IPS-15b (cell line): ENCODE results near the gene SMARCA2.

Source experiments
- H3K27me3 ChIP-seq: one replicate; pipeline ENCODE4 v1.6.1; 2013; ENCODE audit warnings: low read length; ENCODE audit not compliant: control insufficient read depth, insufficient read depth
- H3K36me3 ChIP-seq: one replicate; pipeline ENCODE4 v1.6.1; 2013; ENCODE audit warnings: low read length; ENCODE audit not compliant: control insufficient read depth, insufficient read depth
- H3K4me1 ChIP-seq: one replicate; pipeline ENCODE4 v1.6.1; 2013; ENCODE audit warnings: mild to moderate bottlenecking, low read length; ENCODE audit not compliant: control insufficient read depth, insufficient read depth
- H3K4me3 ChIP-seq: one replicate; pipeline ENCODE4 v1.5.1; 2013; ENCODE audit warnings: low read depth, low read length
- H3K9ac ChIP-seq: one replicate; pipeline ENCODE4 v1.6.1; 2013; ENCODE audit warnings: low read depth, mild to moderate bottlenecking, low read length
- H3K9me3 ChIP-seq: one replicate; pipeline ENCODE4 v1.6.1; 2013; ENCODE audit warnings: mild to moderate bottlenecking, low read length; ENCODE audit not compliant: control insufficient read depth, insufficient read depth

Gene SMARCA2

DNA sequence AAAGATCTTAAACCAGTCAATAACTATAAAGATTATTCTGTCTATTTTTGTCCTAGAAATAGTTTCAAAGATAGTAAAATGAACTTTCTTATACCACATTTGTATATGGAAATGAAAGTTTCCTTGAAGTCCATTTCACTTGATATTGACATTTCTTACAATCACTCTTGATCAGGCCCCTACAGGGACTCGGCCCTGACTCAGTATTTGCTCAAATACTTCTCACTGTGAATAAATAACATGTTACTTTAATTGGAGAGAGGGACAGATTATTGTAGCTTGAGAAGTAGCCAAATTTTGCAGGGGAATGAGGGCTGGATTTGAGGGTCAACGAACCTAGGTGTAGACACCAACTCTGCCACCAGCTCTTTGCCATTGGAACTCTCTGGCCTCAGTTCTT, 25.6 kb upstream of the SMARCA2 start:
- Histone ChIP-seq H3K4me3 (no peak overlapping the region), H3K9me3 (no peaks in the 10 kb centered on the region), H3K4me1 (peaks cover 9% of the 10 kb centered on the region), H3K9ac (no peak overlapping the region), H3K27me3 (no peaks in the 10 kb centered on the region), H3K36me3 (no peaks in the 10 kb centered on the region)

GRCh38 chr9:1994180-1994579, 21.0 kb upstream of the SMARCA2 start:
- Histone ChIP-seq H3K9me3 (no peaks in the 10 kb centered on the region), H3K27me3 (no peaks in the 10 kb centered on the region), H3K4me1 (peaks cover 18% of the 10 kb centered on the region), H3K4me3 (no peak overlapping the region), H3K36me3 (no peaks in the 10 kb centered on the region), H3K9ac (no peak overlapping the region)

DNA sequence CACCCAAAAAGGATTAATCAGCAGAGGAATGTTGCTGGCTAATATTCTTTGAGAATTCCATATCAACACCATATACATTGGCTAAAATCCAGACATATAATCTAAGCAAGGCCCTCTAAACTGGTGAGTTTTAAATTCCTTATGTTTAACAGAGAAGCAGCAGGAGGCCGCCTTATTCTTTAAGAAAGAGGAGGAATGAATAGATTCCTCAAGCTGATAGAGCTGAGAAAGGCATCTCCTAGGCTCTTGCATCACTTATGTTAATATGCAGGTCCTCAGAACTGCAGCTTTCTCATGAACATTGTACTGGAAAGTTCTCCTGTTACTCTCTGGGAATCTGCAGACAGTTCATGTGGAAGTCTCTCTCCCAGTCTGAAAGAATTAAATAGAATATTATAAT, 20.1 kb upstream of the SMARCA2 start:
- H3K4me1 ChIP-seq = peaks cover 18% of the 10 kb centered on the region
- H3K9ac ChIP-seq = no peak overlapping the region
- H3K4me3 ChIP-seq = no peak overlapping the region
- no peaks in the 10 kb centered on the region for H3K27me3 ChIP-seq
- no peaks in the 10 kb centered on the region for H3K36me3 ChIP-seq
- no peaks in the 10 kb centered on the region for H3K9me3 ChIP-seq

GRCh38 chr9:1996156-1996555, 19.0 kb upstream of the SMARCA2 start:
- H3K4me1 ChIP-seq = peaks cover 18% of the 10 kb centered on the region
- no peak overlapping the region for H3K9ac ChIP-seq
- H3K27me3 ChIP-seq = no peaks in the 10 kb centered on the region
- no peaks in the 10 kb centered on the region for H3K9me3 ChIP-seq
- H3K36me3 ChIP-seq = no peaks in the 10 kb centered on the region
- H3K4me3 ChIP-seq = no peak overlapping the region

DNA sequence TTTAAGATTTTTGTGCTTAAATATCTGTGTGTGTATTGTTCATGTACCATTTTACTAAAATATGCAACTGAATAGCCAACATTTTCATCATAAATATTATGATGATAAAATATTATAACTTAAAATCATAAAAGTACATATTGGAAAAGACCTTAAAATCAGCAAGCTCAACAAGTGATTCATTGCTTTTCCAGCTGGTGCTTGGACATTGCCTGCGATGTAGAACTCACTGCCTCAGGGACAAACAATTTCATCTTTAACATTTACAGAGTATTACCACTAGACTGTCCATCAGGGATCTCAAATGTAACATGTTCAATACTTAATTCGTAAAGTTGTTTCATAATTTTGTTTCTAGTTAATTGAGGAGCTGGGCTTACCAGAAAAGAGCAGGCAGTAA, 17.5 kb upstream of the SMARCA2 start:
- H3K4me1 ChIP-seq = peaks cover 22% of the 10 kb centered on the region
- H3K36me3 ChIP-seq = no peaks in the 10 kb centered on the region
- no peaks in the 10 kb centered on the region for H3K27me3 ChIP-seq
- H3K4me3 ChIP-seq = no peak overlapping the region
- H3K9ac ChIP-seq = no peak overlapping the region
- H3K9me3 ChIP-seq = no peaks in the 10 kb centered on the region

DNA sequence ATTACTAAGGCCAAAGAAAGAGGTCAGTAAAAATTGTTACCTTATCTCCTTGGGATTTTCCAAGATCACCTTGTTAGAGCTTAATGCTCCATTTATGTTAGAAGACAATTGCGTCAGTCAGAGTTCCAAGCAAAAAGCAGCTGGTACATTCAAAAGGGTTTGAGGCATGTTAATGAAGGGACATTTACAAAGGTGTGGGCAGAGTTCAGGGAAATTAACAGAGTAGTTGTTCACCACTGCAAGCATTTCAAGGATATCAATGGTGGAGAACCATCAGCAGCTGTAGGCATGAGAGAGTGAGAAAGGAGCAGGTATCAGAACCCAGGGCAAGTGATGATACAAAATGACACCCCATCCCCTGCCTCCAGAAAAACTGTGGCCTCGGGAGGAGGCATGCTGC, 17.0 kb upstream of the SMARCA2 start:
- Histone ChIP-seq H3K9ac (no peak overlapping the region), H3K36me3 (no peaks in the 10 kb centered on the region), H3K4me3 (no peak overlapping the region), H3K4me1 (peaks cover 23% of the 10 kb centered on the region), H3K9me3 (no peaks in the 10 kb centered on the region), H3K27me3 (no peaks in the 10 kb centered on the region)

- no peaks in the 10 kb centered on the region for H3K27me3 ChIP-seq
- H3K4me3 ChIP-seq = no peak overlapping the region
- H3K9me3 ChIP-seq = no peaks in the 10 kb centered on the region
- H3K9ac ChIP-seq = no peak overlapping the region
- H3K36me3 ChIP-seq = no peaks in the 10 kb centered on the region
- H3K4me1 ChIP-seq = peaks cover 10% of the 10 kb centered on the region
Observed at GRCh38 chr9:2000314-2000713, 14.8 kb upstream of the SMARCA2 start.

- H3K36me3 ChIP-seq = no peaks in the 10 kb centered on the region
- H3K9me3 ChIP-seq = no peaks in the 10 kb centered on the region
- peaks cover 18% of the 10 kb centered on the region for H3K27me3 ChIP-seq
- H3K4me1 ChIP-seq = no peaks in the 10 kb centered on the region
- H3K9ac ChIP-seq = no peak overlapping the region
- no peak overlapping the region for H3K4me3 ChIP-seq
Observed at GRCh38 chr9:2008372-2008771, 6.8 kb upstream of the SMARCA2 start.

GRCh38 chr9:2012347-2012746, 2.8 kb upstream of the SMARCA2 start:
- H3K9me3 ChIP-seq = no peaks in the 10 kb centered on the region
- H3K4me1 ChIP-seq = no peaks in the 10 kb centered on the region
- H3K4me3 ChIP-seq = no peak overlapping the region
- no peak overlapping the region for H3K9ac ChIP-seq
- peaks cover 31% of the 10 kb centered on the region for H3K27me3 ChIP-seq
- H3K36me3 ChIP-seq = peaks cover 2% of the 10 kb centered on the region

DNA sequence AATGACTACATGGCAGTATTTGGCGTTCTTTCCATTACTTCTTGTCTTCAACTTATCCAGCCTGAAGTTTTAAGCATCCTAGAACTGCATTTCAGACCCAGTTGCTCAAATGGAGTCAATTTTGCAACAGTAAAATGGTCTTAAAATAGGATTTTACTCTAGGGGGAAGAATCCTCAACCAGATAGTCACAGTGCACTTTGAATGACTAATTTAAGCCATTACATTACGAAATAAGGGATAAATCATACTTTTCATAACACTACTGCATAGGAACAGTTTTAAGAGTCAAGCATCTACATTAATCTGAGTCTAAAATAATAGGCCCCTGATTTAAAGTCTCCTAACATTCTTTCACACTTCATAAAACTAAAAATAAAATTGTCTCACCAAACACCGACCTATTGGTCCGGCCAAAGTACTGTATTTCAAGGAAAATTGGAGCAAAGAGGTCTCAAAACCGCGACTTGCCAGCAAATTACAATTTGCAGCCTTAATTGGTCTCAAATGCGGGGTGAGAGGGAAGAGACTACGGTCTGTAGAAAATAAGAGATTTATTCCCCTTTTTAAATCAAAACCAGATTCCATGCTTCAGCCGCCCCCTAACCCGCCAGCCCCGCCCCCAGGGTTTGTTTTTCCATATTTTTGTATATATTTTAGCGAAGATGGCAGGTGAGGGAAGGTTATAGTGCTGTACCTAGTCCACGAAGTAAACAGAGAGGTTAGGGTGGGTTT, 1.2 kb upstream of the SMARCA2 start:
- peak overlapping the region; percentile 89 for H3K4me3 ChIP-seq
- peaks cover 2% of the 10 kb centered on the region for H3K36me3 ChIP-seq
- H3K4me1 ChIP-seq = peaks cover 7% of the 10 kb centered on the region
- H3K9ac ChIP-seq = no peak overlapping the region
- peaks cover 42% of the 10 kb centered on the region for H3K27me3 ChIP-seq
- H3K9me3 ChIP-seq = no peaks in the 10 kb centered on the region

DNA sequence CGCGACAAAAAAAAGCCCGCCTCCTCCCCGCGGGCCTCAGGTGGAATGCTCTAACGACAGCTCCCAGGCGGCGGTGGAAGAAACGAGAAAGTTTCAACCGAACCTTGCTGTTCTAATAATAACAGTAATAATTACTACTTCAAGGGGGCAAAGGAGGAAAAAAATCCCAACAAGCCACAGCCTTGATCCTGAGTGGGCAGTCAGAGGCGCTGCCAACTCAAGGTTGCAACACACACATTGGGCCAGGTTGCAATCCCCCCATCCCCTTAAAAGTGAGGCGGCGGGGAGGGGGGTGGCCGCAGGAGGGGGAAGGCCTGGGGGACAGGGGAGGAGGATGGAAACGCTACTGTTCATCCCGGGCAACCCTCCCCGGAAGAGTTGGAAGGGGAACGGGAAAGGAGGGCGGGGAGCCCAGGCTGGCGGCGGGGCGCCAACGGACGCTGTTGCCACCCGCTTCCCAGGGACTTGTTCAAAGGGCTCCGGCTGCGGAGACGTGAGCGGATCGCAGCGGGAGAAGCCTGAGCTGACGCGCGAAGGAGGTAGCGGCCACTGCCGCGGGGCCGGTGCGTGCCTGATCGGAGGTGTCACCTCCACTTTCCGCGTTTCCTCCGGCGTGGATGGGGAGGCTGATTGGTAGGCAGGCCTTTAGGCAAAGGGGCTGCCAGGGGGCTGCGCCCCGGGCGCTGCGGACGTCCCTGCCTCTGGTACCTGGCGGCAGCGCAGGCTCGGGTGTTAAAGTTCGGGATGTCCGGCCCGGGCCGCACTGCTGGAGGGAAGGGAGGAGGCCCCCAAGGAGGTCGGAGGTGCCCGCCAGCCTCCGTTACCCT, 647 bp downstream of the SMARCA2 start:
- Histone ChIP-seq H3K9ac (no peak overlapping the region), H3K27me3 (peaks cover 52% of the 10 kb centered on the region), H3K36me3 (peaks cover 2% of the 10 kb centered on the region), H3K9me3 (no peaks in the 10 kb centered on the region), H3K4me3 (peak overlapping the region; percentile 89), H3K4me1 (peaks cover 13% of the 10 kb centered on the region)
